Activated CD8-positive, alpha-beta memory T cell treated with anti-CD3 and anti-CD28 coated beads, Interleukin-2, amount 50 U/mL, for 48 hours (primary cell): ENCODE results near the gene GNB3.

Experiments
- DNase-seq: peaks from one replicate; pipeline ENCODE4 v3.0.0-alpha.2; 2020

The GNB3 gene

GRCh38 chr12:6824085-6824775, 16.5 kb upstream of the GNB3 start:
- no peak for DNase-seq

- no peak for DNase-seq
Measured at GRCh38 chr12:6824901-6825381, 15.8 kb upstream of the GNB3 start.

GRCh38 chr12:6825398-6826124, 15.2 kb upstream of the GNB3 start:
- DNase-seq: peak; percentile 96

GRCh38 chr12:6826125-6826733, 14.5 kb upstream of the GNB3 start:
- DNase-seq: no peak

GRCh38 chr12:6826734-6827436, 13.8 kb upstream of the GNB3 start:
- no peak for DNase-seq

GRCh38 chr12:6827437-6827911, 13.3 kb upstream of the GNB3 start:
- DNase-seq: peak; percentile 72

- no peak for DNase-seq
Measured at GRCh38 chr12:6827982-6828780, 12.5 kb upstream of the GNB3 start, which contains the start of gene P3H3. Gene P3H3, plus strand, starts transcription at chr12:6828407. Its CDS starts 34 bp downstream, at chr12:6828441.

- DNase-seq: peak; percentile 73
Measured at GRCh38 chr12:6828781-6829535, 11.8 kb upstream of the GNB3 start.

- DNase-seq: no peak
Measured at GRCh38 chr12:6829536-6830220, 11.0 kb upstream of the GNB3 start.

- no peak for DNase-seq
Measured at GRCh38 chr12:6830286-6830890, 10.3 kb upstream of the GNB3 start.

- DNase-seq: no peak
Measured at GRCh38 chr12:6830999-6831398, 9.7 kb upstream of the GNB3 start.

- no peak for DNase-seq
Measured at GRCh38 chr12:6831450-6831995, 9.2 kb upstream of the GNB3 start.

GRCh38 chr12:6832125-6832524, 8.6 kb upstream of the GNB3 start:
- DNase-seq: no peak

- no peak for DNase-seq
Measured at GRCh38 chr12:6833189-6833890, 7.4 kb upstream of the GNB3 start.

GRCh38 chr12:6834254-6834653, 6.5 kb upstream of the GNB3 start:
- DNase-seq: no peak

- no peak for DNase-seq
Measured at GRCh38 chr12:6834873-6835272, 5.9 kb upstream of the GNB3 start.

GRCh38 chr12:6836851-6837250, 3.9 kb upstream of the GNB3 start:
- no peak for DNase-seq

- DNase-seq: no peak
Measured at GRCh38 chr12:6837370-6838060, 3.2 kb upstream of the GNB3 start.

- DNase-seq: no peak
Measured at GRCh38 chr12:6838854-6839253, 1.9 kb upstream of the GNB3 start.
